ENCODE results near the gene CAV3.
"Not testable (repeated sequence)": the region's sequence is repeated elsewhere in the genome, so short reads cannot be mapped to it uniquely, and the experiment has no call there.

CAV3 gene

DNA sequence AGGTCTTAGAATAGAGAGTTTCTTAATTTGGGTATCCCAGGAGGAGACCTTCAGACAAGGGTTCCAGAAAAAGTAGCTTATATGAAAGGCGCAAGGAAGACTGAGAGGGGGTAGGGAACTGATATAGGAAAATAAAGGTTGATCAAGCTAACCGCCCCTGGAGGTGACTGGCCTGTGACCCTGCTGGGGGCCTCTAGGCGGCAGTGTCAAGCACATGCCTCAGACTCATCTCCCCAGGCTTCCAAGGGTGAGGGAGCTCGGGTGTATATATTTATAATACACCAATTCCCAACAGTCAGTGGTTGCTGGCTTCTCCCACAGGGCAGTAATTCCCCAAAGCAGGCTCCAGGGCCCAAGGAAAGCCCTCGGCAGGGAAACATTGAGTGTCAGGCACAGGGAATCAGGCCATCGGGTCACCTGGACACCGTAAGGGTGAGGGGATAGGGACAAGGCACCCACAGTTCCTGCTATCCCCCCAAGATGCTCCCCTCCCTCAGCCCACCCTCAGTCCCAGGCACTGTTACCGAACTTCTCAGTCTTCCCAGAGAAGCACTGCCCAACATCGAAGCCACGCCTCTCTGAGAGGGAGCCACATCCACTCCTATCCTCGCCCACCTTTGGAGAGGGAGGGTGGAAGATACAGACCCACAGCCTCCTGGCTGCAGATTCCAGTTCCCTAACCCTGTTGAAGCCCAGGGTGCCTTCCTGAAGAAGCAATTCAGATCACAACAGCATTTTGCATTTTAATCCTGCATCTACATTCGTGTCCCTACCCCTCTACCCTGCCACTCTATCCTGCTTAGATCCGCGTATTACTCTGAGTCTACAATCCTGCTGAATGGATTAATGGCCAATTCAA is 19.5 kb upstream of the CAV3 start:
- no peak overlapping the region for H3K4me2 ChIP-seq
- H3K4me3 ChIP-seq: no peak overlapping the region
- no peak overlapping the region for H3K9ac ChIP-seq
- H3K36me3 ChIP-seq: no peaks in the 10 kb centered on the region
- no peak overlapping the region for H3K27ac ChIP-seq
- H3K27me3 ChIP-seq: no peaks in the 10 kb centered on the region; the same call in 1 of the 2 replicates
- H3K4me1 ChIP-seq: peaks cover 25% of the 10 kb centered on the region
- no peaks in the 10 kb centered on the region for H3K9me3 ChIP-seq
- TF ChIP-seq Cebpa-rat (IDR thresholded peaks at IDR 0.05): no peak
- H4K20me1 ChIP-seq: no peaks in the 10 kb centered on the region

DNA sequence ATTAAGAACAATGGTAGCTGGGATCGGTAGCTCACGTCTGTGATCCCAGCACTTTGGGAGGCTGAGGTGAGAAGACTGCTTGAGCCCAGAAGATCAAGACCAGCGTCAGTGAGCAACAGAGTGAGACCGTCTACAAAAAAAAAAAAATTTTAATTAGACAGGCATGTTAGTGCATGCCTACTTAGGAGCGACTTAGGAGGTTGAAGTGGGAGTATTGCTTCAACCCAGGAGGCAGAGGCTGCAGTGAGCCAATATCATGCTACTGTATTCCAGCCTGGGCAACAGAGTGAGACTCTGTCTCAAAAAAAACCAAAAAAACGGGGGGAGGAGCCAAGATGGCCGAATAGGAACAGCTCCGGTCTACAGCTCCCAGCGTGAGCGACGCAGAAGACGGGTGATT is 17.8 kb upstream of the CAV3 start:
- not testable (repeated sequence) for H4K20me1 ChIP-seq, H3K4me2 ChIP-seq, H3K4me3 ChIP-seq, H3K36me3 ChIP-seq, H3K27me3 ChIP-seq, H3K27ac ChIP-seq, H3K9me3 ChIP-seq, H3K9ac ChIP-seq
- peaks cover 16% of the 10 kb centered on the region for H3K4me1 ChIP-seq

DNA sequence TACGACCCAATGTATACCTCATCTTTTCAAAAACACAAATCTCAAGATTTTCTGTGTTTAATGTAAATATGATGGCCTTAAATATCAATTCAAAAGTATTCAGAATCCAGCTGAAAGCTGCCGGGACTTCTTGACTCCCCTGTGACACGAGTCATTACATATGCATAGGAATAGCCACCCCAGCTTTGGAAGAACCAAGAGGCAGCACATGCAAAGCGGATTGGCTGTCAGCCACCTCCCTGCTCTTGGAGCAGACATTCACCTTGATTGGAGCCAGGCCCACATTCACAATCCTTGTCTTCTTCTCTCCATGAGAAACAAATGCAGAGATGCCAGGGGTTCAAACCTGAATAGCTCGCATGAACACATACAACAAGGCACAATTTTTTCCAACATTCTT is 10.8 kb upstream of the CAV3 start:
- Histone ChIP-seq H3K36me3 (no peaks in the 10 kb centered on the region), H3K4me2 (no peak overlapping the region), H3K9me3 (0 out of 2 replicates have a peak, but pooled peaks cover 6% of the 10 kb centered on the region), H3K4me1 (no peaks in the 10 kb centered on the region), H3K4me3 (no peak overlapping the region), H3K9ac (no peak overlapping the region), H3K27me3 (no peaks in the 10 kb centered on the region), H4K20me1 (no peaks in the 10 kb centered on the region), H3K27ac (no peak overlapping the region)
- no peak for TF ChIP-seq Cebpa-rat (IDR thresholded peaks at IDR 0.05)

DNA sequence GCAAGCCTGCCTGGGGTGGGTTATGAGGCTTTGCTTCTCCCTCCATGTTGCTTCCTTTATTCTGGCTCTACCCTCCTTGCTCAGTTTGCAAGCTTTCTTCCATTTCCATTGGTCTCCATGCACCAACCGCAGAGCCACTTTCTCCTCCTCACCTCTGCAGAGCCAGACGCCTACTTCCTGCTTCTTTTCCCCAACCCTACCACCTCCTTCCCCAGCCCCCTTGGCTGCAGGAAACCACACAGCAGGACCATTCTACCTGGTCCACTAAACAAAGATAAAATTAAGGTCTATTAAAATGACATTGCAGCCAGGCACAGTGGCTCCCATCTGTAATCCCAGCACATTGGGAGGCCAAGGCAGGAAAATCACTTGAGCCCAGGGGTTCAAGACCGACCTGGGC is 10.0 kb upstream of the CAV3 start:
- H3K4me1 ChIP-seq: no peaks in the 10 kb centered on the region
- H4K20me1 ChIP-seq: no peaks in the 10 kb centered on the region
- no peaks in the 10 kb centered on the region for H3K36me3 ChIP-seq
- TF ChIP-seq Cebpa-rat (IDR thresholded peaks at IDR 0.05): no peak
- H3K27me3 ChIP-seq: no peaks in the 10 kb centered on the region
- no peak overlapping the region for H3K9ac ChIP-seq
- H3K9me3 ChIP-seq: 0 out of 2 replicates have a peak, but pooled peaks cover 6% of the 10 kb centered on the region
- no peak overlapping the region for H3K4me3 ChIP-seq
- H3K27ac ChIP-seq: no peak overlapping the region
- H3K4me2 ChIP-seq: no peak overlapping the region

DNA sequence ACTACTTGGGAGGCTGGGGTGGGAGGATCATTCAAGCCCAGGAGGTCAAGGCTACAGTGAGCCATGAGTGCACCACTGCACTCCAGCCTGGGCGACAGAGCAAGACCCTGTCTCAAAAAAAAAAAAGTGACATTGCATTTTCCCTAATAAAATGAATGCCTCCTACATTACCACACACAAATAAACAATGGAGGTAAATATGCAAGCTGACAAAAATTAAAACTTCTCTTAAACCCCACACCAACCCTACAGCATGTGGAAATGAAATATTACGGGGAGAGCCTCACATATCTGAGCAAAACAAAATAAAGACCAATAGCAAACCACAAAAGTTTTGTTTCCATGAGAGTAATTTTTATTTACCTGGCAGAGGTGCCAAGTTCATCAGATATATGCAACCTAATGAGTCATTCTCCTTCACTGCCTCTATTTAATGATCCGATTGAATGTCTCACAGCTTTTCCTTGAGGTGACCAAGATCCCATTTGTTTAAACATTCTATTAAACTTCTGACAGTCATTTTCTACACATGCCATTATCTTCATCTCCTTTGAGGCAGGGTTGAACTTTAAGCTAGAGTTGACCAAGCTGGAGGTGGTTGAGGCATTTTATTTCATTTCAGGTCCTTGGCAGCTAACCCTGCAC is 9.4 kb upstream of the CAV3 start:
- Histone ChIP-seq H3K27me3 (no peaks in the 10 kb centered on the region), H3K9me3 (0 out of 2 replicates have a peak, but pooled peaks cover 6% of the 10 kb centered on the region), H4K20me1 (no peaks in the 10 kb centered on the region), H3K9ac (no peak overlapping the region), H3K4me1 (no peaks in the 10 kb centered on the region), H3K4me2 (no peak overlapping the region), H3K4me3 (no peak overlapping the region), H3K36me3 (no peaks in the 10 kb centered on the region), H3K27ac (no peak overlapping the region)
- no peak for TF ChIP-seq Cebpa-rat (IDR thresholded peaks at IDR 0.05)

DNA sequence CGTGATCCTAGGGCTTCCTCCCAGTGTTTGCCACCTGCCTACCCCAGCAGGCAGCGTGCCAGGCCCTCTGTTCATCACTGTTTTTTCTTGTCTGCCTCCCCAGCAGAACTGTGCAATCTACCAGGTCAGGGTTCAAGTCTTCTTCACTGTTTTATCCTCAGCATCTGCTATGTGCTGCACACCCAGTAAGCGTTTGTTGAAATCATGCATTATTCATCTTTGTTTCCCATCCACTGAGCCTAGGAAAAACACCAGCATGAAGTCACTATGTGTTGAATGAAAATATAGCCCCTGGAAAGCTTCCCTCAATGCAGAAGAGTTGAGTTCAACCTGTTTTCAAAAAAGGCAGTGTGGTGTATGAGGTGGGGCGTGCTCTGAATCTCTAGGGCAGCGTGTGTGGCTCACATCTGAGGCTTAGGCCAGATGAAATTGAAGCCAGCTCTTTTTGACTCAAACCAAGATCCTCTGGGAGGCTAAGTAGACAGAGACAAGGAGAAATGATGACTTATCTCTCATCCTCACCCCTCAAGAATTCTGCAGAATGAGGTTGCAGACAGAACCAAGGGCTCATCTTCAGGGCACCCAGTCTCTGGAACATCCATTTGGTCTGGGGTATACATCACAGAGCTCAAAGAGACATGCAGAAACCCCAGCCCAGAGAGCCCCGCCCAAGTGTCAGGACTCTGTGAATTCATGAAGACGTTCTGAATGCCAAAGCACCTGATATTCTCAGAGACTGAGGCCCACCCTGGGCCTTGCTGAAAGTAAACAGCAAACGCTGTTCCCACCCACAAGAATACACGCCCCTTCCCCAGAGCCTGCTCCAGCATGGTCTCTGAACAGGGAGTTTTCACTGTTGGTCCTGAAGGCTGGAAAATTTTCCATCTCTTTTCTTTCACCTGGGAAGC is 5.7 kb upstream of the CAV3 start:
- Histone ChIP-seq H3K36me3 (no peaks in the 10 kb centered on the region), H3K4me2 (no peak overlapping the region), H3K9ac (no peak overlapping the region), H3K9me3 (0 out of 2 replicates have a peak, but pooled peaks cover 6% of the 10 kb centered on the region), H3K4me1 (no peaks in the 10 kb centered on the region), H3K4me3 (no peak overlapping the region), H4K20me1 (no peaks in the 10 kb centered on the region), H3K27ac (no peak overlapping the region), H3K27me3 (no peaks in the 10 kb centered on the region)
- TF ChIP-seq Cebpa-rat (IDR thresholded peaks at IDR 0.05): no peak

DNA sequence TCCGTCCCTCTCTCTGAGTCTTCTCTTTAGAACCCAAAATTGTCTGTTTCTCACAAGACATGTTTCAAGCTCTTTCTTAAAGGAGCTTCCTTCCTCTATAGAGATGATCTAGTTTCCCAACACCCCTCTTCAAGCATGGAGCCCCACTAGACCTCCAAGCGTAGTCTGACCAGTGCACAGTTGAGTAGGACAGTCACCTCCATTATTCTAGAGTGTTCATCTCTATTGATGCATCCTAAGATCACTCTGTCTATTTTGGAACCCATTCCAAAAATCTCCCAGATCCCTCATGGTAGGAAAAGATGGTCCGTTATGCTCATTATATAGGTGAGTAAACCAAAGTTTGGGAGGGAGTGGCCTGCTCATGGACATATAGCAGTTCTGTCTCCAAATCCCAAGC is 4.1 kb upstream of the CAV3 start:
- no peak for TF ChIP-seq Cebpa-rat (IDR thresholded peaks at IDR 0.05)
- H3K27me3 ChIP-seq: no peaks in the 10 kb centered on the region
- H4K20me1 ChIP-seq: no peaks in the 10 kb centered on the region
- no peaks in the 10 kb centered on the region for H3K36me3 ChIP-seq
- H3K4me2 ChIP-seq: no peak overlapping the region
- no peak overlapping the region for H3K9ac ChIP-seq
- H3K4me3 ChIP-seq: no peak overlapping the region
- 0 out of 2 replicates have a peak, but pooled peaks cover 6% of the 10 kb centered on the region for H3K9me3 ChIP-seq
- H3K27ac ChIP-seq: no peak overlapping the region
- H3K4me1 ChIP-seq: no peaks in the 10 kb centered on the region

DNA sequence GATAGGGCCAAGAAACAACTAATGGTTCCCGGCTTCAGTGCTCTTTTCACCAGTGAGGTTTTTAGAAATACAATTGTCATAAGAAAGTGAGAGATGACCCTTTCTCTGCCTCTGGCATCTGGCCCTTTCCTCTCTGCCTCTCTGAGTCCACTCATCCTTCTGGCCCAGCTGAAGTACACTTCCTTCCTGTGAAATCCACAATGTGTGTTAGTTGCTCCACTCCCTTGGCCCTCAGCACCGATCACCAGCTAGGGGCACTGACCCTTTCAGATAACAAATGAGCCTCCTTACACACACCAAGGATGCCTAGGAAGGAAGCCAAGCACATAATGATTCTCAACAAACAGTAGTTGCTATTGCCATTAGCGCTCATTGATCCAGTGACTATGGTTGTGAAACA is 2.9 kb upstream of the CAV3 start:
- Histone ChIP-seq H3K9me3 (0 out of 2 replicates have a peak, but pooled peaks cover 6% of the 10 kb centered on the region), H3K4me2 (no peak overlapping the region), H3K27me3 (no peaks in the 10 kb centered on the region), H3K4me1 (no peaks in the 10 kb centered on the region), H3K4me3 (no peak overlapping the region), H3K9ac (no peak overlapping the region), H3K36me3 (no peaks in the 10 kb centered on the region), H3K27ac (no peak overlapping the region), H4K20me1 (no peaks in the 10 kb centered on the region)
- TF ChIP-seq Cebpa-rat (IDR thresholded peaks at IDR 0.05): no peak

DNA sequence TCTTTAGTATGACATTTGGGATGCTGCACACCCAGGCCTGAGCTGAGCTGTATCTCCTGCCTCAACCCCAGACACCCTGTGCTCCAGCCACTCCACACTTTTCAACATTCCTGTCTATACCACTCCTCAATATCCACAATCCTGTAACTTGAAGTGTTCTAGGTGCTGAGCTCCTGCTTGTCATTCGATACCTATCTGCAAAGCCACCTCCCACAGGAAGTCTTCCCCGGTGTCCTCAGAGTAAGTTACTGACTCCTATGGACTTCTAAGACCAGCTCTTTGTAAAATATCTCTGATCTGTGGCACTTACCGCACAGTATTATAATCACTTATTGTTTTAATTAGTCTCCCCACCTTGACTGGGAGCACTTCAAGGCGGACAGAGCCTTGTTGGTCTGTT is 1.2 kb upstream of the CAV3 start:
- no peaks in the 10 kb centered on the region for H3K27me3 ChIP-seq

More for the DNA sequence above, 1.2 kb upstream of the CAV3 start:
- Histone ChIP-seq H3K4me1 (no peaks in the 10 kb centered on the region), H3K9me3 (no peaks in the 10 kb centered on the region), H3K27ac (no peak overlapping the region), H3K36me3 (no peaks in the 10 kb centered on the region), H3K9ac (no peak overlapping the region), H3K4me2 (no peak overlapping the region), H4K20me1 (no peaks in the 10 kb centered on the region), H3K4me3 (no peak overlapping the region)
- TF ChIP-seq Cebpa-rat (IDR thresholded peaks at IDR 0.05): no peak
